Left kidney (tissue), 2 donors: ENCODE measurements around the gene HORMAD1. TPM values are rescaled to one million over a fixed set of nuclear protein-coding genes. Genes with fewer than 3 reads are reported as not detected.
"Not testable (repeated sequence)": the region's sequence is repeated elsewhere in the genome, so short reads cannot be mapped to it uniquely, and the experiment has no call there.

Source experiments
- DNase-seq: peaks from one replicate; pipeline ENCODE4 v3.0.0-alpha.2; 2013
- polyA plus RNA-seq: library from polyadenylated mRNA; unstranded; fragments of 120-200 nt; gene quantifications from one replicate; pipeline ENCODE4 v1.2.1, GENCODE V29; 2013; ENCODE audit not compliant: insufficient read length

The HORMAD1 gene
- polyA plus RNA-seq, 1 donor, result not detected

DNA sequence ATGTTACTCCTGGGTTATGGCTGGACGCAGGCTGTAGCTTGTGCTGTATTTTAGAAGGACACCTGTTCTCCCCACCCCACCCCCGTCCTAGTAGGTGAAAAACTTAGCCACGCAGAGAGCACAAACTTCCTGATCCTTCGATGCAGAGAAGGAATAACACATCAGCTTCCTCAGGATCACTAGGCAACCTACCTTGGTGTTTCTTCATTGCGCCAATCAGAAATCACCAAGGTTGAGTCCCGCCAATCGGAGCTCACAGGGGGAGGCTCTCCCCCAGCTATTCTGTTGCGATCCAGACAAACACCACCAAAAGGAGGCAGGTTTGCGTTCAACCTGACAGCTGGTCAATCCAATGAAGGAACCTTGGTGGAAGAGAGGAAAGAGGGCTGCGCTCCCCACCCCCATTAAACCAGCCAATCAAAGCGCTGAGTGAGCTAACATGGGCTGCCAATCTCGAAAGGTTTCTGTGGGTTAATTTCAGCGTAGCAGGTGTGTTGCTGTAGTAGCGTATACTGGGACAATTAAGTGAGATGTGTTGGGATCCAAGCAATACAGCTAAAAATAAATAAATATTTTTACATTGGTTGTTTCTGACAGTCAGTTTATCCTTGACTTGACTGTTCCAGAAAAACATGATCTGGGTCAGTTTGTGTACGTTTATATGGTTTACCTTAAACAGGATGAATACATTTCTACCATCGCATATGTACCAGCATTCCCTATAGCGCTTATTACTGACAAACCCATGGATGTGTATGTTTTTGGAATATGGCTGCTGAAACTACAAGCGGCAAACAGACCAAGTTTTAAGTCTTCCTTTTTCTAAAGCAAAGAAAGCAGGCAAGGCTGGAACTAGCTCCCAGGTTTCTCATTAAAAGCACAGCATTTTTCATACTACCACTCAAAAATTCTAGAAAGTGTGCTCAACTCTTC is 23.4 kb downstream of the HORMAD1 start, which contains the start of gene GOLPH3L:
Gene GOLPH3L, minus strand, starts transcription at position 160 of the 933 bp plus-strand sequence. CDS start 2,316 bp downstream, outside the sequence.
- peak; percentile 98 for DNase-seq

DNA sequence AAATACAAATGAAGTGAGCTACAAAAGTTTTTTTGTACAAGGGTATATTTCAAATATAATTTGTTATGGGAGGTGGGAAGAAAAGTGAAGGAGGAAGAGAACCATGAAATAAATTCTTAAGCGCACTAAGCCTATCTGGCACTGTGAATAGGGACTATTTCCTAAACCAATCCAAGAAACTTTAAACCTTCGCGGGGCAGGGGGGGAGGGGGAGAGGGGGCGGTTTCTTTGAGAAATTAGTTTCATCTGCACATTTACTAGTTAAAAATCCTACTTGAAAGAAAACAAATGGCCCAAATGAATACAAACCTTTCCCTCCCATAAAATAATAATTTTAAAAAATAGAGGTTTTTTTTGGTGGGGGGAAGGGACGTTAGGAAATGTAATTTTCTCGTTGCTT is 24.1 kb downstream of the HORMAD1 start:
- DNase-seq, result no peak

DNA sequence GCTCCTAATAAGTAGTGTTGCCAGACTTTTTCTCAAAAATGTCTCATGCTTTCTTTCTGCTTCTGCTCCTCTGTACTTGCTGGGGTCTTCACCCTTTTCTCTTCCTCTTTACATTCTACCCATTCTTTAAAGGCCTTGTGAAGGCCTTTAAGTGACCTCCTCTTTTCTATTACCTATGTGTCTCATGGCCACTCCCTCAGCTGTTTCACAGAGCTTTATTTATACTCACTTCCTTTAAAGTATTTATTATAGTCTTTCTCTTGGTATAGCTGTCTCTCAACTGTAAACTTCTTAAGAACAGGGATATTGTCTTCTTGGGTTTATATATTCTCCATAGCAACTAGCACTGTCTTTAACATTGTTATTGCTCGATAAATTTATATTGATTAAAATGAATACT is 24.5 kb downstream of the HORMAD1 start:
- no peak for DNase-seq

DNA sequence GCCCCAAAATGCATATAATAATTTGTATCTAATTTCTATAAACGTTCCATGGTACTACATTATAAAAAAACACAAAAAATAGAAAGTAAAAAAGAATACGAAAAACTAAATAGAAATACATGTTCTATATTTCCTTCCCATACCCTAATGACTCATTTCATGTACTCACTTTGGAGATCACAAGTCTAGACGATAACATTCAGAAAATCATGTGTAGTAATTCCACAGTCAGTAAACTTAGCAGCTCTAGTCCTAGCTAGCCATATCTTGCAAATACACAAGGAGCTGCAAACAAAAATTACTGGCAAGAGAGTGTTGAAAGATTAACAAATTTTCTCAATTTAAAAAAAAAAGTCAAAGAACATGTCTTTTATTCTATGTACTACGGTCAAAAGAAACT is 25.1 kb downstream of the HORMAD1 start:
- DNase-seq, result no peak

DNA sequence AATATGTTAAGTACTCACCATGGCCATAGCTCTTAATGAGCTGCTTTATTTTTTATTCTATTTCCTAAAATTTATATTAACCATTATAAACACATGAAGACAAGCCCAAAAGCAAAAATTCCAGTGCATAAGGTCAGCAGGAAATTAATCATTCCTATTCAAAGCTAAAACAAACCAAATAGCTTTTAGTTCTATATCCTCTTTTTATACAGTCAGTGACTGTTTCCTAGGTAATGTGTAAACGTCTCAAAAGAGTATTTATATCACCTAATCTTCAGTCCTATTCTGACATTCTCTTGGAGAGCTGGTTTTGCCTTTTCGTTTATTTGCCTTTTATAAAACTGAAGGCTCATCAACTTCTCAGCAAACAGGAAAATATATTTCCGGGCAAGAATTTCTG is 28.0 kb downstream of the HORMAD1 start:
- no peak for DNase-seq

DNA sequence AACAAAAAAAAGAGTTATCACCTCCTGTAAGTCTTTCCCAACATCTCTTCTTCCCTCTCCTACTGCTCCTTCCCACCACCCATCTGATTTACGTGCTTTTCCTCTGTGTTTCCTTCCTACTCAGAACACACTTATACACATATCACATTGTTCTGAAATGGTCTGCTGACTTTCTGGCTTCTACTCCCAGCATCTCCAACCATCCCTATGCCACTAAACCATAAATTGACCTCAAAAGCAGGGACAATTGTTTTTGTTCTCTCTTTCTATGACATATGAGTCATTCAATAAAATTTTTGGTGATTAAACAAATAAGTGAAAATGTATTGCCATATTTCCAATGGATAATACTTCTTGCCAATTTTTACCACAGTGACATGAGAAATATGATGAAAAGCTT is 31.9 kb downstream of the HORMAD1 start:
- DNase-seq, result no peak

DNA sequence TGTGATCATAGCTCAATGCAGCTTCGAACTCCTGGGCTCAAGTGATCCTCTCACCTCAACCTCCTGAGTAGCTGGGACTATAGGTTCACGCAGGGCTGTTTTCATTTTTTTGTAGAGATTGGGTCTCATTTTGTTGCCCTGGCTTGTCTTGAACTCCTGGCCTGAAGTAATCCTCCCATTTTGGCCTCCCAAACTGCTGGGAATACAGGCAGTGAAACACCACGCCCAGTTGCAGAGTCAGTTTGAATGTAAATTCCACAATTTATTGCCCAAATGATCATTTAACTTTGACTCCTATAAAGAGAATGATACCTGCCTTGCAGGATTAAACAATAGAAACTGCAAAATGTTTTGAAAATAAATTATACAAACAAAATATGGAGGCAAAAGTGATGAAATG is 34.4 kb downstream of the HORMAD1 start:
- DNase-seq, result no peak

DNA sequence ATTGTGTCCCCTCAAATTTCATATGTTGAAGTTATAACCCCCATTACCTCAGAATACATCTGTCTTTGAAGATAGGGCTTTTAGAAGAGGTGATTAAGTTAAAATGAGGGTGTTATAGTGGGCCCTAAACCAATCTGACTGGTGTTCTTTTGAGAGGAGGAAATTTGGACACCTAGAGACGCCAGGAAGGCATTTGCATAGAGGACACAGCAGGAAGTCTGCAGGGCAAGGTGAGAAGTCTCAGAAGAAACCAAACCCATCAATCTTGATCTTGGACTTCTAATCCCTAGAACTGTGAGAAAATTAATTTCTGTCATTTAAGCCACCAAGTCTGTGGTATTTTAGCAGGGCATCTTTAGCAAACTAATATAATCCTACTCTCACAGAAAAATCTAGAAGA is 36.8 kb downstream of the HORMAD1 start:
- DNase-seq, result no peak

DNA sequence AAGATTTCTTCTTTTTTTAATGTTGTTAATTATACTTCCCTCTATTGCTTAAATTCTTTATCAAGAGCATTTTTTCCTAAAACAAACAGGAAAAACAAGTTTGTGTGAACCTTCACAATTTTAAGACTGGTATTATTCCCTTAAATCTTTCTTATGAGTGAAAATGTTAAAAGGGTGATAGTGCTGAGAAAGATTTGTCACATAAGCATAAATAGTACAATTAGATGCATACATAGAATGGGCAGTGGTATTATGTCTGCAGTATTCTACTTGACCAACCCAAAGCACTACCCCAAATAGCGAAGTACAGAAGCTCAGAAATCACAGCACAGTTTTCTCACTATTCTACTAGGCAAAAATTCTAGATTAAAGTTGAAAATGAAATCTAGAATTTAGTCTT is 41.7 kb downstream of the HORMAD1 start:
- no peak for DNase-seq

DNA sequence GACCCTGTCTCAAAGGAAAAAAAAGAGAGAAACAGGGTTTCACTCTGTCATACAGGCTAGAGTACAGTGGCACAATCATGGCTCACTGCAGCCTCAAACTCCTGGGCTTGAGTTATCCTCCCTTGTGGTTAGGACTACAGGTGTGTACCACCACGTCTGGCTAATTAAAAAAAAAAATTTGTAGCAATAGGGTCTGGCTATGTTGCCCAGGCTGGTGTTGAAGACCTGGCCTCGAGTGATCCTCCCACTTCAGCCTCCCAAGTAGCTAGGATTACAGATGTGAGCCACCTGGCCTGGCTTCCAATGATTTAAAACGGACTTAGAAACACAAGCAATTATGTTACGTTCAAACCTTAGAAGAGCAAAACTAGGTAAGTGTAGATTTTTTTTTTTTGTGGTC is 45.8 kb downstream of the HORMAD1 start:
- no peak for DNase-seq

DNA sequence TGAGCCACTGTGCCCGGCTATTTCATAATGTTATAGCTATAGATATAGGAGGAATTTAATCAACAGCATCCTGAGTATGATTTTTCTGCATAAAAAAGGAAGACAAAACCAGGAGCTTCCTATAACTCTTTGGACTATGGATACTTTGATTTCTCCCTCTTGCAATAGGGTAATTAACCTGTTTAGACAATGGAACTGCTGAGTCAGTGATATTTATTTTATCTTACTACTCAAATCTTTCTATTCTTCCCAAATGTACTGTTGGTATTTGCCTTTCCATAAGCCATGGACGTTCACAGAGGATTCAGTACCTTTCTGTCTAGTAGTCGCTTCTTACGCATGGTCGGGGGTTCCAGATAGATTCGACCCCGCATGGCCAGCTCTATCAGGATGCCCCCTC is 57.4 kb downstream of the HORMAD1 start:
- DNase-seq, result no peak

DNA sequence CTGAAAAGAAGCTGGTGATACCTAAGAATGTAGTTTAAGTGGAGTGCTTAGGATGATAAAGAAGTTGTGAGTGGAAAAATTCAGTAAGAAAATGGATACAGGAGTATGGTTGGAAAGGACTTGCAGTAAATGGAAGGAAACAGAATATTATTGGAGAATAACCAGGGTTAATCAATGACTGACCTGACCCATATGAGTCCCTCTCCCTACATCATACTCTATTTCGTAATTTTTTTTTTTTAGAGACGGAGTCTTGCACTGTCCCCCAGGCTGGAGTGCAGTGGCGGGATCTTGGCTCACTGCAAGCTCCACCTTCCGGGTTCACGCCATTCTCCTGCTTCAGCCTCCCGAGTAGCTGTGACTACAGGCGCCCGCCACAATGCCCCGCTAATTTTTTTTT is 57.9 kb downstream of the HORMAD1 start:
- no peak for DNase-seq

DNA sequence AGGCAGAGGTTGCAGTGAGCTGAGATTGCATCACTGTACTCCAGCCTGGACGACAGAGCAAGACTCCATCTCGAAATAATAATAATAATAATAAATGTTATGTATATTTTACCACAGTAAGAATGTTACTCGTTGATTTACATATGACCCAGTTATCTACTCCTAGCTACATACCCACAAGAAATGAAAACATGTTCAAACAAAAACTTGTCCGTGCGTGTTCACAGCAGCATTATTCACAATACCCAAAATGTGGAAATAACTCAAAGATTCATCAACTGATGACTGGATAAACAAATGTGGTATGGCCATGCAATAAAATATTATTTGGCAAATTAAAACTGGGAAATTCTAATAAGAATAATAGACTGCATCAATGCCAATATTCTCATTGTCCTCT is 59.5 kb downstream of the HORMAD1 start:
- DNase-seq, result no peak

DNA sequence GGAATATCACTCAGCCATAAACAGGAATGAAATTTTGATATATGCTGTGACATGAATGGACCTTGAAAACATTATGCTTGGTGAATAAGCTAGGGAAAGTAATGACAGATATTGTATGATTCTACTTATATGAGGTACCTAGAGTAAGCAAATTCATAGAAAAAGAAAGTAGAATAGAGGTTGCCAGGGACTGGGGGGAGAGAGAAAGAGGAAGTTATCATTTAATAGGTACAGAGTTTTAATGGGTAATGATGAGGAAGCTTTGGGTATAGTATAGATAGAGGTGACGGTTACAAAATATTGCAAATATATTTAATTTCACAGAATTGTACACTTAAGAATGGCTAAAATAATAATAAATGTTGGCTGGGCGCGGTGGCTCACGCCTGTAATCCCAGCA is 60.1 kb downstream of the HORMAD1 start:
- DNase-seq, result no peak

DNA sequence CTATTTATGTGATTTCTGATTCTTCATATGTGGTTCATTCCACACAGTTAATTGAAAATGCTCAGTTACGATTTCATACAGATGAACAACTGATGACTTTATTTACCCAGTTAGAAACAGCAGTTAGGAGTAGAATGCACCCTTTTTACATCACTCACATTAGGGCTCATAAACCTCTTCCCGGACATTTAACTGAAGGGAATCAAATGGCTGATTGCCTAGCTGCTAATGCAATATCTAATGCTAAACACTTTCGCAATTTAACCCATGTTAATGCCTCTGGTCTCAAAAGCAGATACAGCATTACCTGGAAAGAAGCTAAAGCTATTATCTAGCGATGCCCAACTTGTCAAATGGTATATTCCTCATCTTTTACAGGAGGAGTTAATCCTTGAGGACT is 63.6 kb downstream of the HORMAD1 start:
- DNase-seq, result not testable (repeated sequence)

DNA sequence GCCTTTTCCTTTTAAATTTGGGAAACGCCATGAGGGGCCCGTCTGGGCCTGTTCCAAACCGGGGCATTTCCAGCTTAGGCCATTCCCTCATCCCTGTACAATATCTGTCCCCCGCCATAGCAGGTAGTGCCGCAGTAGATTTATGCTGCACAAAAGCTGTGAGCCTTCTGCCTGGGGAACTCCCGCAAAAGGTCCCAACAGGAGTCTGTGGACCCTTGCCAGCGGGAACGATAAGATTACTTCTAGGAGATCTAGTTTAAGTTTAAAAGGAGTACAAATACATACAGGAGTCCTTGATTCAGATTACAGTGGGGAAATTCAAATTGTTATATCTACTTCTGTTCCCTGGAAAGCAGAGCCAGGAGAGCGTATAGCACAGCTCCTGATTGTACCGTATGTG is 66.1 kb downstream of the HORMAD1 start:
- DNase-seq, result not testable (repeated sequence)

DNA sequence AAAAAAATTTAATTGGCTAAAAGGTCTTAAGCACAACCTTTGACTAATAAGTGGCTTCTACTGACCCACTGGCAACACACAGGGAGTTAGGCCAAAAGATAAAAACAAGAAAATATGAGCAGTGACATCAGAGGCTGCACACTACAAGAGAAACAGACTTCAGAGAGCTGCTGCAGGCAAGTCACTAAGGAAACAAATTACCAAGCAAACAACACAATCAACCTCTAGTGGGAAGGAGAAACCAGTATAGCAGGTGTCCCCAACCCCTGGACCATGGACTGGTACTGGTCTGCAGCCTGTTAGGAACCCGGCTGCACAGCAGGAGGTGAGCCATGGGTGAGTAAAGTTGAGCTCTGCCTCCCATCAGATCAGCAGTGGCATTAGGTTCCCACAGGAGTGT is 70.5 kb downstream of the HORMAD1 start:
- no peak for DNase-seq

DNA sequence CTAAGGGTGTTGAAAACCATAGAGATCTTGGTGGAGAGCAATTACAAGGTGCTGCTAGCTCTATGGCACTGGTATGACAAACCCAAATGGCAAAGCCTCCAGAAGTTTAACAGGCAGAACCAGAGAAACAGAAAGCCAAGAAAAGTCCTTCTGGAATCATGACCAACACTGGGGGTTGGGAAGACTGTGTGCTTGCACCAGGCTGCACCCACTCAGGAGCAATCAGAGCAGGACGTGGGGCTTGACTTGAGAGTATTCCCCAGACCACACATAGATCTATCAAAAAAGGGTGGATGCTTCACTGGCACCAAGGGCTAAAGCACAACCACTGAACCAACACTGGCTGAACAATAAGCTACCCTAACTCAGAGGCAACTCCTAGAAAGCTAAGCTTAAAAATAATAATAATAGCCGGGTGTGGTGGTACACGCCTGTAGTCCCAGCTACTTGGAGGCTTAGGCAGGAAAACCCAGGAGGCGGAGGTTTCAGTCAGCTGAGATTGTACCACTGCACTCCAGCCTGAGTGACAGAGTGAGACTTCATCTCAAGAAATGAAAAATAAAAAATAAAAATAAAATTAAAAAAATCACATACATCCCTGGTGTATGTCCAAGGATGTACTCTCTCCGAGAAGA is 71.1 kb downstream of the HORMAD1 start:
- DNase-seq, result no peak

Other genes starting within 250 kb of the HORMAD1 start
- 28.8 TPM for gene TARS2, start 233.5 kb downstream of the HORMAD1 start, polyA plus RNA-seq
- 11.9 TPM for gene ECM1, start 212.8 kb downstream of the HORMAD1 start, polyA plus RNA-seq
- gene FALEC, start 205.1 kb downstream of the HORMAD1 start, polyA plus RNA-seq, result 0.83 TPM
- 10.4 TPM for gene ADAMTSL4, start 171.5 kb downstream of the HORMAD1 start, polyA plus RNA-seq
- gene MCL1, start 141.3 kb downstream of the HORMAD1 start, polyA plus RNA-seq, result 200 TPM
- gene ENSA, start 91.3 kb downstream of the HORMAD1 start, polyA plus RNA-seq, result 224 TPM
- gene GOLPH3L, start 23.7 kb downstream of the HORMAD1 start, polyA plus RNA-seq, result 42.6 TPM
- 7.7 TPM for gene CTSS, start 44.9 kb upstream of the HORMAD1 start, polyA plus RNA-seq
- gene CTSK, start 87.4 kb upstream of the HORMAD1 start, polyA plus RNA-seq, result 27.6 TPM
- 64.4 TPM for gene ARNT, start 155.7 kb upstream of the HORMAD1 start, polyA plus RNA-seq
- gene CTXND2, start 166.2 kb upstream of the HORMAD1 start, polyA plus RNA-seq, result 0.22 TPM
- 108 TPM for gene SETDB1, start 205.5 kb upstream of the HORMAD1 start, polyA plus RNA-seq